HepG2 (cell line): ENCODE results near the gene PYGO1. TPM values are rescaled to one million over a fixed set of nuclear protein-coding genes. Genes with fewer than 3 reads are reported as not detected.

Source experiments
- ATAC-seq: fragments of 200-7000 bp; cut with Tn5 transposase; 3 replicates; pipeline ENCODE4 v1.9.1; 2020; ENCODE audit warnings: mild to moderate bottlenecking, moderate library complexity
- BruUV-seq: library from RNA; stranded (reverse); fragments of 400-500 nt; replicated peaks from 2 replicates; lab custom pipeline; 2021; lab: Mats Ljungman, UMichigan
- CTCF ChIA-PET: fragments of 300-600 bp; formaldehyde crosslinking; extraction: SDS; loops from one replicate; lab custom pipeline; 2021; ENCODE audit warnings: low total read pairs, inconsistent platforms, low intra/inter-chr PET ratio; lab: Yijun Ruan, JAX
- POLR2A ChIA-PET: fragments of 350-600 bp; sonication (Branson Sonifier 250); formaldehyde crosslinking; loops from one replicate; lab custom pipeline; 2020; ENCODE audit warnings: antibody characterized with exemption, inconsistent platforms; lab: Yijun Ruan, JAX
- DNase-seq: peaks from one replicate; pipeline ENCODE4 v3.0.0-alpha.2; 2015; ENCODE audit warnings: low spot score
- FAIRE-seq: peaks from 3 replicates; lab custom pipeline; 2011; peaks lifted over from hg19 to GRCh38; lab: Jason Lieb, UNC
- H2AFZ ChIP-seq: one replicate; pipeline ENCODE4 v1.6.1; 2011; ENCODE audit warnings: low read length, inconsistent platforms
- H3K27ac ChIP-seq: fragments of 300-600 bp; 3 replicates; pipeline ENCODE4 v1.8.0; 2011; ENCODE audit warnings: mixed run types, mild to moderate bottlenecking, mixed read lengths, low read length, inconsistent platforms; ENCODE audit not compliant: insufficient read depth; ENCODE audit errors: extremely low read length
- H3K27me3 ChIP-seq, 2 experiments: fragments of 200-600 bp in 1 of 2; 2 replicates in 1 of 2; 3 replicates in 1 of 2; pipeline versions ENCODE4 v1.6.0 to v1.8.0; 2011; ENCODE audit warnings: low read length in 2 of 2, mild to moderate bottlenecking in 2 of 2, moderate library complexity in 2 of 2, inconsistent platforms in 1 of 2; ENCODE audit not compliant: insufficient read depth in 2 of 2, control insufficient read depth in 1 of 2
- H3K36me3 ChIP-seq, 2 experiments: fragments of 200-600 bp in 1 of 2; replicated peaks in 1 of 2; 2 replicates in 1 of 2; 3 replicates in 1 of 2; pipeline versions ENCODE4 v1.5.1 to v1.8.0; 2011; ENCODE audit warnings: low read length in 2 of 2, inconsistent platforms in 1 of 2; ENCODE audit not compliant: insufficient read depth in 2 of 2, control insufficient read depth in 1 of 2
- H3K4me1 ChIP-seq: 2 replicates; pipeline ENCODE4 v1.5.1; 2012; ENCODE audit warnings: low read length, inconsistent platforms; ENCODE audit not compliant: insufficient read depth
- H3K4me2 ChIP-seq: 2 replicates; pipeline ENCODE4 v1.6.0; 2011; ENCODE audit warnings: low read depth, low read length, inconsistent platforms
- H3K4me3 ChIP-seq, 3 experiments: fragments of 200-600 bp in 1 of 3; sonication (generic), shearing (Covaris generic) in 1 of 3; replicated peaks in 1 of 3; 2 replicates each; pipeline ENCODE4 v1.5.1; 2011 to 2016; ENCODE audit warnings: low read length in 3 of 3, inconsistent platforms in 2 of 3, low read depth in 2 of 3, mild to moderate bottlenecking in 2 of 3, control low read depth in 1 of 3, mixed read lengths in 1 of 3; ENCODE audit not compliant: insufficient read depth in 1 of 3
- H3K79me2 ChIP-seq: one replicate; pipeline ENCODE4 v1.6.1; 2011; ENCODE audit warnings: low read length, inconsistent platforms; ENCODE audit not compliant: insufficient read depth
- H3K9ac ChIP-seq: 2 replicates; pipeline ENCODE4 v1.6.0; 2011; ENCODE audit warnings: mild to moderate bottlenecking, low read depth, low read length, inconsistent platforms; ENCODE audit not compliant: insufficient read depth
- H3K9me3 ChIP-seq: 2 replicates; pipeline ENCODE4 v1.5.1; 2012; ENCODE audit warnings: mild to moderate bottlenecking, low read length
- H4K20me1 ChIP-seq: 2 replicates; pipeline ENCODE4 v1.6.0; 2011; ENCODE audit warnings: inconsistent platforms, mild to moderate bottlenecking, low read length, moderate library complexity; ENCODE audit not compliant: insufficient read depth
- BRD4 ChIP-seq: sonication (generic); formaldehyde crosslinking; IDR thresholded peaks from 2 replicates; pipeline ENCODE4 v1.4.0; 2020; ENCODE audit warnings: missing genetic modification reagents
- E2F5 ChIP-seq: sonication (generic); formaldehyde crosslinking; conservative IDR thresholded peaks from 2 replicates; pipeline ENCODE4 v1.4.0; 2020; ENCODE audit warnings: missing genetic modification reagents
- EED ChIP-seq: sonication (generic); formaldehyde crosslinking; IDR thresholded peaks from 2 replicates; pipeline ENCODE4 v1.5.0; 2020; ENCODE audit warnings: mild to moderate bottlenecking, missing genetic modification reagents
- FOXA1 ChIP-seq, 2 experiments: fragments of 450-650 bp in 1 of 2; sonication (generic) in 1 of 2; formaldehyde crosslinking in 1 of 2; IDR thresholded peaks; 2 replicates each; pipeline versions ENCODE4 v1.4.0 to v1.6.1; 2016 to 2020; ENCODE audit warnings: missing genetic modification reagents in 1 of 2
- HMG20A ChIP-seq: IDR thresholded peaks from 2 replicates; pipeline ENCODE4 v1.6.1; 2016; ENCODE audit warnings: borderline replicate concordance
- IKZF1 ChIP-seq: fragments of 450-650 bp; IDR thresholded peaks from 2 replicates; pipeline ENCODE4 v1.7.1; 2016
- MLLT10 ChIP-seq: sonication (generic); formaldehyde crosslinking; IDR thresholded peaks from 2 replicates; pipeline ENCODE4 v1.4.0; 2020; ENCODE audit warnings: missing genetic modification reagents
- NBN ChIP-seq: fragments of 450-650 bp; conservative IDR thresholded peaks from 2 replicates; pipeline ENCODE4 v1.6.1; 2017
- NFYC ChIP-seq: IDR thresholded peaks from 2 replicates; pipeline ENCODE4 v1.6.1; 2016; ENCODE audit warnings: missing genetic modification reagents, missing compliant biosample characterization
- PAF1 ChIP-seq: IDR thresholded peaks from 2 replicates; pipeline ENCODE4 v1.6.1; 2016; ENCODE audit warnings: missing genetic modification reagents, missing compliant biosample characterization
- PRPF4 ChIP-seq: fragments of 200-400 bp; formaldehyde crosslinking; IDR thresholded peaks from 2 replicates; pipeline ENCODE4 v1.6.1; 2016; ENCODE audit warnings: low read length, low read depth; ENCODE audit not compliant: poor library complexity, severe bottlenecking
- SOX13 ChIP-seq, 3 experiments: fragments of 450-650 bp in 1 of 3; sonication (generic) in 1 of 3; formaldehyde crosslinking in 1 of 3; IDR thresholded peaks in 2 of 3; conservative IDR thresholded peaks in 1 of 3; 2 replicates each; pipeline versions ENCODE4 v1.5.0 to v1.6.1; 2016 to 2020; ENCODE audit warnings: antibody characterized with exemption in 1 of 3, mild to moderate bottlenecking in 1 of 3, missing compliant biosample characterization in 1 of 3, missing genetic modification reagents in 1 of 3, moderate library complexity in 1 of 3
- ZHX2 ChIP-seq, 2 experiments: sonication (generic) in 1 of 2; formaldehyde crosslinking in 1 of 2; IDR thresholded peaks; 2 replicates each; pipeline versions ENCODE4 v1.6.1 to v1.9.0; 2014 to 2022; ENCODE audit warnings: antibody characterized with exemption in 1 of 2, borderline replicate concordance in 1 of 2, inconsistent platforms in 1 of 2, low read depth in 1 of 2, missing genetic modification reagents in 1 of 2
- ZNF317 ChIP-seq: sonication (generic); formaldehyde crosslinking; IDR thresholded peaks from 2 replicates; pipeline ENCODE4 v1.5.0; 2020; ENCODE audit warnings: mild to moderate bottlenecking, missing genetic modification reagents
- ZNF772 ChIP-seq: sonication (generic); formaldehyde crosslinking; IDR thresholded peaks from 2 replicates; pipeline ENCODE4 v1.5.0; 2020; ENCODE audit warnings: mild to moderate bottlenecking, missing genetic modification reagents
- WGBS: methylation state at CpG from one replicate; pipeline ENCODE4 v1.1.6; 2017; ENCODE audit warnings: low lambda C conversion rate; 5-methylcytosine and 5-hydroxymethylcytosine counted together
- in situ Hi-C: cut with HindIII; loops from 2 replicates; pipeline ENCODE4 v1.10.0; 2017; ENCODE audit warnings: low pct_unique_long_range_greater_than_20kb; ENCODE audit not compliant: extremely low pct_ligation_motif_present
- intact Hi-C: fragments of 100-400 bp; cut with micrococcal nuclease; formaldehyde crosslinking; loops from one replicate; pipeline ENCODE4 v1.10.0; 2022; ENCODE audit not compliant: unreplicated experiment
- polyA plus RNA-seq, 8 experiments: library from polyadenylated mRNA; depleted of rRNA in 3 of 8; stranded (reverse) in 7 of 8; unstranded in 1 of 8; fragments of >200 nt; fragmentation: Illumina TruSeq in 4 of 8; extraction: Trizol in 4 of 8; gene quantifications; 2 replicates each; pipeline versions ENCODE4 v1.2.1 to v1.2.3, GENCODE V29; 2011 to 2016; ENCODE audit warnings: low read depth in 4 of 8, missing spikeins in 1 of 8, mixed read lengths in 1 of 8; ENCODE audit not compliant: insufficient read depth in 1 of 8
- total RNA-seq, 5 experiments: library from RNA; depleted of rRNA; stranded (reverse); fragments of >200 nt; fragmentation: Illumina TruSeq; extraction: Trizol; gene quantifications; 2 replicates each; pipeline ENCODE4 v1.2.3, GENCODE V29; 2016; ENCODE audit warnings: low read depth in 1 of 5
- TF ChIP-seq, protein P1 (sequence below): sonication (generic); formaldehyde crosslinking; IDR thresholded peaks from 2 replicates; pipeline ENCODE4 v1.5.0; 2020; ENCODE audit warnings: mild to moderate bottlenecking, missing genetic modification reagents, moderate library complexity

The PYGO1 gene
- total and polyA plus RNA-seq, 2 of the 13 experiments (the other 11 are each of a cell fraction or from before 2014, with no cell fraction given) = 1.1 to 1.8 TPM

DNA sequence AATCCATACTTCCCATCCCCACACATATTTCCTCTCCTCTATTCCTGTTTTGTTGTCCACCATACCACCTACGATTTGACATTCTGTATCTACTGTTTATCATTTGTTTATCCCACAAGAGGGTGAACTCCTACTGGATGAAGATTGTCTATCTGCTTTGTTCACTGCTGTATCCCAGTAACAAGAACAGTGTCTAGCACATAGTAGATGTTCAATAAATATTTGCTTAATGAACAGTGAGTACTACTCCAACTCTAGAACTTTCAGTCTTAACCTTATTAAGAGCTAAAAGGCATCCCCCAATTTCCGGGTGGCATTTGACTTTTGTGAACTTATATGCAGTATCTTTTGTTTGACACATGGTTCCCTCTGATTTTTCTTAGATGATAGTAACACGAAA is 1.3 kb downstream of the PYGO1 start (continued):
- TF ChIP-seq PRPF4 (no peak), NFYC (no peak), EED (CRISPR knock-in tag) (no peak), MLLT10 (CRISPR knock-in tag) (no peak), FOXA1 (IDR thresholded peaks at IDR 0.05) (no peak), FOXA1 (CRISPR knock-in tag; IDR thresholded peaks at IDR 0.05) (no peak), ZNF317 (CRISPR knock-in tag) (no peak), IKZF1 (no peak), SOX13 (IDR thresholded peaks at IDR 0.05) (no peak), SOX13 (CRISPR knock-in tag; conservative IDR thresholded peaks at IDR 0.05 in 1 of 2, IDR thresholded peaks at IDR 0.05 in 1 of 2) (no peak)
- TF ChIP-seq, protein P1, sequence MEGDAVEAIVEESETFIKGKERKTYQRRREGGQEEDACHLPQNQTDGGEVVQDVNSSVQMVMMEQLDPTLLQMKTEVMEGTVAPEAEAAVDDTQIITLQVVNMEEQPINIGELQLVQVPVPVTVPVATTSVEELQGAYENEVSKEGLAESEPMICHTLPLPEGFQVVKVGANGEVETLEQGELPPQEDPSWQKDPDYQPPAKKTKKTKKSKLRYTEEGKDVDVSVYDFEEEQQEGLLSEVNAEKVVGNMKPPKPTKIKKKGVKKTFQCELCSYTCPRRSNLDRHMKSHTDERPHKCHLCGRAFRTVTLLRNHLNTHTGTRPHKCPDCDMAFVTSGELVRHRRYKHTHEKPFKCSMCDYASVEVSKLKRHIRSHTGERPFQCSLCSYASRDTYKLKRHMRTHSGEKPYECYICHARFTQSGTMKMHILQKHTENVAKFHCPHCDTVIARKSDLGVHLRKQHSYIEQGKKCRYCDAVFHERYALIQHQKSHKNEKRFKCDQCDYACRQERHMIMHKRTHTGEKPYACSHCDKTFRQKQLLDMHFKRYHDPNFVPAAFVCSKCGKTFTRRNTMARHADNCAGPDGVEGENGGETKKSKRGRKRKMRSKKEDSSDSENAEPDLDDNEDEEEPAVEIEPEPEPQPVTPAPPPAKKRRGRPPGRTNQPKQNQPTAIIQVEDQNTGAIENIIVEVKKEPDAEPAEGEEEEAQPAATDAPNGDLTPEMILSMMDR (CRISPR knock-in tag) = no peak
- TF ChIP-seq, all 625 proteins: peak for 0

- no peak overlapping the region for H3K9ac ChIP-seq
- BruUV-seq = no TSS peak
- ATAC-seq = no peak
- 69% methylated on average over 6 of the region's 6 CpGs for WGBS
- no peak overlapping the region for H3K4me3 ChIP-seq
- H3K79me2 ChIP-seq = no peaks in the 10 kb centered on the region
- H3K27me3 ChIP-seq = no peaks in the 10 kb centered on the region
- no peaks in the 10 kb centered on the region for H3K4me1 ChIP-seq
- H2AFZ ChIP-seq = no peak overlapping the region
- H3K9me3 ChIP-seq = no peaks in the 10 kb centered on the region
- H3K4me2 ChIP-seq = no peak overlapping the region
- no peaks in the 10 kb centered on the region for H3K36me3 ChIP-seq
- ChIA-PET CTCF (no interaction called here), POLR2A (no interaction called here)
- in situ Hi-C loops (no loop called here), intact Hi-C loops (no loop called here)
- FAIRE-seq = no peak
- H4K20me1 ChIP-seq = no peaks in the 10 kb centered on the region
- no peak for DNase-seq
- no peak overlapping the region for H3K27ac ChIP-seq
- TF ChIP-seq PAF1 (no peak), HMG20A (CRISPR knock-in tag) (no peak), NBN (no peak), BRD4 (CRISPR knock-in tag) (no peak), ZHX2 (IDR thresholded peaks at IDR 0.05; ENCODE audit: low read depth) (no peak), ZHX2 (CRISPR knock-in tag; IDR thresholded peaks at IDR 0.05; ENCODE audit: borderline replicate concordance) (no peak), ZNF772 (CRISPR knock-in tag) (no peak), E2F5 (CRISPR knock-in tag) (no peak)
These were observed 11.2 kb downstream of the PYGO1 start for GRCh38 chr15:55576943-55577342.
